ENCODE data around the gene DTHD1. TPM values are rescaled to one million over a fixed set of nuclear protein-coding genes. Genes with fewer than 3 reads are reported as not detected.

Gene DTHD1
- polyA plus RNA-seq, 1 donor (not counting 4 experiments of a cell fraction or from before 2014, with no cell fraction given) = not detected

- H3K9ac ChIP-seq (ENCODE audit: control insufficient read depth, extremely low read depth, insufficient read depth, low read length) = no peak overlapping the region
- dilution Hi-C loops (cut with MboI; ENCODE audit: extremely low pct_ligation_motif_present, low sequenced_read_pairs) = no loop called here
- no peak for FAIRE-seq
- no peak overlapping the region for H3K4me3 ChIP-seq (ENCODE audit: control insufficient read depth in 2 of 3, extremely low read depth in 1 of 3, insufficient read depth in 2 of 3, low read depth in 1 of 3, low read length in 3 of 3)
- no peaks in the 10 kb centered on the region for H3K4me1 ChIP-seq (ENCODE audit: control insufficient read depth, extremely low read depth, insufficient read depth, low read length)
- no peaks in the 10 kb centered on the region for H3K9me3 ChIP-seq (ENCODE audit: control insufficient read depth, low read depth, low read length)
- H3K4me2 ChIP-seq (ENCODE audit: control insufficient read depth, extremely low read depth, insufficient read depth, low read depth, low read length) = no peak overlapping the region
- no peak for DNase-seq (ENCODE audit: low read depth, low spot score)
- H4K20me1 ChIP-seq (ENCODE audit: control insufficient read depth, extremely low read depth, insufficient read depth, low read length) = no peaks in the 10 kb centered on the region
- no peaks in the 10 kb centered on the region for H3K27me3 ChIP-seq (ENCODE audit: control insufficient read depth, extremely low read depth, insufficient read depth, low read length)
- no peaks in the 10 kb centered on the region for H3K36me3 ChIP-seq (ENCODE audit: control insufficient read depth in 2 of 2, extremely low read depth in 1 of 2, insufficient read depth in 2 of 2, low read length in 2 of 2)
- H3K9me1 ChIP-seq (ENCODE audit: control insufficient read depth, extremely low read depth, insufficient read depth, low read length) = no peaks in the 10 kb centered on the region
- no peaks in the 10 kb centered on the region for H3K79me2 ChIP-seq (ENCODE audit: control insufficient read depth, insufficient read depth, low read length)
- no peak overlapping the region for H3K27ac ChIP-seq (ENCODE audit: control insufficient read depth, insufficient read depth, low read length)
- no peak overlapping the region for H2AFZ ChIP-seq (ENCODE audit: control insufficient read depth, low read length)
- TF ChIP-seq EZH2 (IDR thresholded peaks at IDR 0.05; ENCODE audit: low read length) (no peak), CTCF (optimal IDR thresholded peaks at IDR 0.05 in 1 of 3, IDR thresholded peaks at IDR 0.05 in 1 of 3, conservative IDR thresholded peaks at IDR 0.05 in 1 of 3; ENCODE audit: extremely low read depth in 1 of 3, insufficient read depth in 2 of 3, low read length in 3 of 3) (no peak)
These were observed 52.0 kb downstream of the DTHD1 start for GRCh38 chr4:36333303-36333877.

DNA sequence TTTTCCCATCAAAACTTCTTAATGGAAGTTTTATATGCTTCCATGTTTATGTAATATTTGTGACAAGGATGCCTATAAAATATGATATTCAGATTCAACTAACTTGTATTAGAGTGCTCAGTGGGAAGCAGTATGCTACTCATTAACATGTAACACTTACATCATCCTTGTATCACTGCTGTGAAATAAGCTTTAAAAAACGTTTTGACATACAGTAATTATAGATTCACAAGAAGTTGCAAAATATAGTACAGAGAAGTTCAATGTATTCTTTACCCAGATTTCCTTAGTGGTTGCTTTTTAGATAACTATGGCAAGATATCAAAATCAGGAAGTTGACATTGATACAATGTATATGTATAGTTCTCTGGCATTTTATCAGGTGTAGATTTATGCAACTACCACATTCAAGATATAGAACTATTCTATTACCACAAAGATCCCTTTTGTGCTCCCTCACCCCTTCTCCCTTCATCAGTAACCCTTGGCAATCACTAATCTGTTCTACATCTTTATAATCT is 56.3 kb downstream of the DTHD1 start:
- dilution Hi-C loops (cut with MboI; ENCODE audit: extremely low pct_ligation_motif_present, low sequenced_read_pairs) = no loop called here
- H3K4me1 ChIP-seq (ENCODE audit: control insufficient read depth, extremely low read depth, insufficient read depth, low read length) = no peaks in the 10 kb centered on the region
- H3K4me2 ChIP-seq (ENCODE audit: control insufficient read depth, extremely low read depth, insufficient read depth, low read depth, low read length) = no peak overlapping the region
- H3K36me3 ChIP-seq (ENCODE audit: control insufficient read depth in 2 of 2, extremely low read depth in 1 of 2, insufficient read depth in 2 of 2, low read length in 2 of 2) = no peaks in the 10 kb centered on the region
- no peaks in the 10 kb centered on the region for H3K9me1 ChIP-seq (ENCODE audit: control insufficient read depth, extremely low read depth, insufficient read depth, low read length)
- no peaks in the 10 kb centered on the region for H3K27me3 ChIP-seq (ENCODE audit: control insufficient read depth, extremely low read depth, insufficient read depth, low read length)
- no peak overlapping the region for H3K27ac ChIP-seq (ENCODE audit: control insufficient read depth, insufficient read depth, low read length)
- H2AFZ ChIP-seq (ENCODE audit: control insufficient read depth, low read length) = no peak overlapping the region
- TF ChIP-seq CTCF (optimal IDR thresholded peaks at IDR 0.05 in 1 of 3, IDR thresholded peaks at IDR 0.05 in 1 of 3, conservative IDR thresholded peaks at IDR 0.05 in 1 of 3; ENCODE audit: extremely low read depth in 1 of 3, insufficient read depth in 2 of 3, low read length in 3 of 3) (no peak), EZH2 (IDR thresholded peaks at IDR 0.05; ENCODE audit: low read length) (no peak)
- no peaks in the 10 kb centered on the region for H3K9me3 ChIP-seq (ENCODE audit: control insufficient read depth, low read depth, low read length)
- DNase-seq (ENCODE audit: low read depth, low spot score) (no peak), FAIRE-seq (no peak)
- no peaks in the 10 kb centered on the region for H4K20me1 ChIP-seq (ENCODE audit: control insufficient read depth, extremely low read depth, insufficient read depth, low read length)
- no peaks in the 10 kb centered on the region for H3K79me2 ChIP-seq (ENCODE audit: control insufficient read depth, insufficient read depth, low read length)
- no peak overlapping the region for H3K9ac ChIP-seq (ENCODE audit: control insufficient read depth, extremely low read depth, insufficient read depth, low read length)
- H3K4me3 ChIP-seq (ENCODE audit: control insufficient read depth in 2 of 3, extremely low read depth in 1 of 3, insufficient read depth in 2 of 3, low read depth in 1 of 3, low read length in 3 of 3) = no peak overlapping the region

Measured in keratinocyte (primary cell).